HG03196 (cell line): ENCODE data around the gene TNNI3K.

Experiments used
- ATAC-seq: cut with Tn5 transposase; IDR thresholded peaks from one replicate; pipeline ENCODE4 v1.9.1; 2021; ENCODE audit not compliant: unreplicated experiment

Gene TNNI3K

DNA sequence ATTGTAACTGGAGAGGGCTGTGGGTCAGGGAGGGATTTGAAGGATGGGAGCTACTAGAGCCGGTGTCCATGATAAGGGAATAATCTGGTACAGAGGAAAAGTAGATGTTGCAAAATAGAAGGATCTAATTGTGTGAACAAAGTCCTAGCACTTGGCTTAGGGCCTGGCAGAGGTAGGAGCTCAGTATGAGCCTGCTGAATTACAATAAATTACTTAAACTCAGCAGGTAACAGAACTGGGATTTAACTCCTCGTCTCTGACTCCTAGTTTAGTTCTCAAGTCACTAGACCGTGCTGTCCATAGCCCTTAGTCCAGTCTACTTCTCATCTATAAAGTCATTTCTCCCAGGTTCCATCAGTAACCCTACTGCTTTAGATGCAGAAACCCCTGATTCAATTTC lies 157.0 kb downstream of the TNNI3K start:
- no peak for ATAC-seq

DNA sequence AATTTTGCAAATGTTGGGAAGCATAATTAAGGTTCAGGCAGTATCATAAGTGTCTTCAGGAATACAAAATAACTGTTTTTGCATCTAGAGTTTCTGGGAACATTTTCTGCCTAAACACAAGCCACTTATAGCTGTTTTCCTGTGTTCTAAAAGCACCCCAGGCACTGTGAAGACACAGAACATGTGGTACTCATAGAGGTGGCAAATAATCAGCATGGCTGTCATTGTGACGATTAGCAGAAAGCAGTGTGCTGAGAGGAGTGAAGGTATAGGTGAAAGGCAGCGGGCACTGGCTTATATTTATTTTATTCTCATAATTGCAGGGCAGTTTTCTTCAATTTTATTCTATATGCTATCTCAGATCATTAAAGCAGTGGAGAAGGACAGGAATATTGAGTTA lies 157.7 kb downstream of the TNNI3K start:
- ATAC-seq: no peak

DNA sequence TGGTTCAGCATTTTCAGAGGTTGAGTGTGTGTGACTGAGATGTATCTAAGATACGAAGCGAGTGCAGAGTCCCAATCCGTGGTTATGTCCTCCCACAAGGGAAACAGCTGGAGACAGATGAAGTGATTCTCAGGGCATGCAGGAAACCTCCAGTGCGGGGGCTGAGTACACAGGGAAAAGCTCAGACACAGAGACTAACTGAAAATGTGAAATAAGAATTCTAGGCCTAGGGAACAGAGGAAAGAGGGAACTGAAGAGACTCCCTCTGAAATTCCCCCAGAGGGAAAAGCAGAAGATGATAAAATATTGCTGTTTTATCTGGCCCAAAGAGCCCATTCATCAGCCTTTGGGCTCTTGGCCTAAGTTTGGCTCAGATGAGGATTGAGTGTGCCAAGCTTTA lies 160.4 kb downstream of the TNNI3K start:
- ATAC-seq: no peak

DNA sequence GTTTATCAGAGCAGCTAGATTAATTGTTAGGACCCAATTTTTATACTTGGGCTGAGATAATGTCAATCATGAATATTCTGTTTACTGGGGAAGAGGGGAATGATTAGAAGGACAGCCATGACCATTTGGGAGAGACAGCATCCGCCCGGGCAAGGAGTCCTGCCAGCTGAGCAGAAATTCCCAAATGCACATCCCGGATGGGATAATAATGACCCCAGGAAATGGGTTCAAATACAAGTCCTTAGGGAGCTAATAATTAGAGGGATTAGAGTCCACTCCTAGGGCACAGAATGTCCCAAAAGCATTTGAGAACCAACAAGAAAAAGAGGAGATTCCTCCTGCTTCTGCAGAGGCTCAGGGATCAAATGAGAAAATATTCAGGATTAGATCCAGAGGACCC lies 161.3 kb downstream of the TNNI3K start:
- ATAC-seq: no peak

DNA sequence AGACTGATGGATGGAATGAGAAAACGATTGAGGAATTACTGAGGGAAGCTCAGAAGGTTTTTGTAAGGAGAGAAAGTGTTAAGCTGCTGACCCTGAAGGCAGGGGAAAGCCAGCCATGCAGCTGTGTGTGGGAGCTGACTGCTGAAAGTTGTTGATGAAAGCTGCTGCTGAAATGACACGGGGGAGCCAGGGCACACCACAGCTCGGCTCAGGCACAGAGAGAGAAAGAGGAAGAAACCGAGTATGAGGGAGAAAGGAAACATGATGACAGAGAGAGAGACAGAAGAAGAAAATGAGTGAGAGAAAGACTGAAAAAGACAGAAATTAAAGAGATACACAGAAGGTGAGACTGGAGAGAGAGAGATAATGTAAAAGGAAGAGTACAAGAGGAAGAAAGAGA lies 161.7 kb downstream of the TNNI3K start:
- no peak for ATAC-seq

DNA sequence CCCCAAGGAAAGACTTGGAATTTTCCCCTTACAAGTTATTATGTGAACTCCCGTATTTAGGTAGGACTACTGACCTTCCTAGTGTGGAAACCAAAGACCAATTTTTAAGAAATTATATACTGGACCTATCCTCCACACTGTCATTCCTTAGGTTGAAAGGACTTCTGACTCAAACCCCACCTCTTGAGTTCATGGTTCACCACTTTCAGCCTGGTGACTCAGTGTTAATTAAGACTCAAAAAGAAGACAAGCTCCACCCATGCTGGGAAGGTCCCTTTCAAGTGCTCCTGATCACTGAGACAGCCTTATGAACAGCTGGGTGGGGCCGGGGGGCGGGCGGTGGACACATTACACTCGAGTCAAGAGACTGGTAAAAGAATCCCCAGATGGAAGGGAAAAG lies 164.1 kb downstream of the TNNI3K start:
- peak; percentile 87 for ATAC-seq

DNA sequence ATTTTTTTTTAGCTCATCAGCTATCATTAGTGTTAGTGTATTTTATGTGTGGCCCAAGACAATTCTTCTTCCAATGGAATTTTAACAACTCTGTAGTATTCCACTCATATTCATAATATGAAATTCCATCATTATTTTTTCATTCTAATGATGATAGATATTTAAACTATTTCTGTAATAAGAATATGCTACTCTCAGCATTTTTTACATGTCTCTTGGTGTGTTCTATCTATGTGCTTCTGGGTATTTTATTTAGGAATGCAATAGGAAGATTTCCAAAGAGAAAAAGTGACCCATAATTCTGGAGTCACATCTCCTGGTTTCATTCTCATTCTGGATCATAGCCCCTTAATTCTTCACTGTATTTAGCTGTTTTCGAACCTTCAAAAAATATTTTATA lies 167.7 kb downstream of the TNNI3K start:
- no peak for ATAC-seq

DNA sequence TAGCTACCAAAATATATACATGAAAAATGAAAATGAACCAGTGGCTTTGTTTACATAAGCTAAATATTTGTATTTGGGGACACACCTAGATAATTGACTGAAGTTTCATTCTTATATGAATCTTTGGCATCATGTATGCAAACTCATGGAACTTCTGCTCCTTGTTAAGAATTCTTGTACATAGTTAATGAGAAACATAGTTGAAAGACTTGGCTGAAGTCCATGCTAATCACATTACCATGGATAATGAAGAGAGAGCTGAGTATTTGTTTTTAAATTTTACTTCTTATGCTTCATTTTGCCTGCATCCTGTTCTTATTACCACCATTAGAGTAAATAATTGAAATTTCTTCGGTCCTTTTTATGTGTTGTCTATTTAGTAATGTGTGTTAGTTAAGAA lies 168.4 kb downstream of the TNNI3K start:
- ATAC-seq: no peak

DNA sequence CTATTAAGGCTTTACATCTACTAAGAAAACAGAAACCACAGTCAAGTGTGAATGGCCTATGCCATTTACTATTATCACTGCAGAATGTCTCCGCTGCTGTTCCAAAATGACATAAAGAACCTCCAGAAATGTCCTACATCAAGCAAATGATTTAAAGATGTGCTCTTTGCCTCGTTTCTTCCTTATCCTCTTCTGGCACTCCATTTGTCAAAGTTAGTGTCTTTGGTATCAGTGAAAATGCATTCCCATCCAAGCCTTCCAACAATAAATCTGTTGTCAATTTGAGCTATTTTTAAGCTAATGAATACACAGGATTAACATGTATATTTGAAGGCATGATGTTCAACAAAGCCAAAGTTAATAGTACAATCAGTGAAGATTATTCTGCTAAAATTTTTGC lies 171.6 kb downstream of the TNNI3K start:
- ATAC-seq: no peak

DNA sequence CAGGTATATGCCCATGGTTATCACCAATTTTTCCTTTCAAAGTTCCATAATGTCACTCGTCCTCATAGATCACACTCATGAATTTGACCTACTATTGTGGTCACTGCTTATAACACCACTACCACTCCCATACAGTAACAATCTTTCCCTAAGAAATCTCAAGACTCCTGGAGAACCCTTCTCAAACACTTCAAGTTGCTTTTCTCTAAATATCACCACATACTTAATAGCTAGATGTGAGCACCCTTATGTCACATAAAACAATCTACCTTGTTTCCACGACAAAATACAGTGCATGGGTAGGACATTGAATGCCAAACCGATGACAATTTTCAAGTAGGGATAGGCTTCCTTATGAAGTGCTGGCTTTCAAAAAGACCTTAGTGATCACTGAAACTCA lies 172.7 kb downstream of the TNNI3K start:
- ATAC-seq: no peak

DNA sequence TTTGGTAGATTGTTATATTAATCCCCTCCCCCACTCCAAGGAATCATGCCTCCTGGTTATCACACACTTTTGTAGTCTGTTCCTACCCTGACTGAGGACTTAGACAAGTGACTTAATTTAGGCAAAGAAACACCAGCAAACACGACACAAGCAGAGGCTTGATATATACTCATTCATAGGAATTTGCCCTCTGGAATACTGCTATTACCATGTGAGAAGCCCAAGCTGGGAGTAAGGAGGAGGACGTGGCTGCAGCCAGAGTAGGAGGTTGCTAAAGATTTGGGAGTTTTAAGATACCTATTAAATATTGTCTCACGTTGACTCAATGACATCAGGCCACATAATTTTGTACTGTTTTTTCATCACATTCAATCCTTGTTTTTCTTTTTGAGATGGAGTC lies 177.1 kb downstream of the TNNI3K start:
- ATAC-seq: no peak

DNA sequence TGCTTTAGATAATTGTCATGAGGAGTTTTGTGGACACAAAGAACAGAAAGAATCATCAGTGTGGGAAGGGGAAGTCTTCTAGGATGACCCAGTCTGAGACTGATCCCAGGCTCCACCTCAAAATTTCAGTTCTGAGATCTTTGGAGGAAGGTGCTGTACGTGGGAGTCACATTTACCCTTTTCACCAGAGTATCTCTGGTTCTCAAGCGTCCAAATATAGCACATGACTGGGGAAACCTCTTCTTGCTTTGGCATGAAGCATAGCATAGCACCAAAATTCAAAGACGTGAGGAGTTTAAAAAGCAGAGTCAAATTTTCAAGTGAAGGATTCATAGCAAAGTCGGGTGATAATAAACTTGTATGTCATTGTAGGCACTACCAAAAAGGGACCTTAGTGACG lies 180.7 kb downstream of the TNNI3K start:
- no peak for ATAC-seq

DNA sequence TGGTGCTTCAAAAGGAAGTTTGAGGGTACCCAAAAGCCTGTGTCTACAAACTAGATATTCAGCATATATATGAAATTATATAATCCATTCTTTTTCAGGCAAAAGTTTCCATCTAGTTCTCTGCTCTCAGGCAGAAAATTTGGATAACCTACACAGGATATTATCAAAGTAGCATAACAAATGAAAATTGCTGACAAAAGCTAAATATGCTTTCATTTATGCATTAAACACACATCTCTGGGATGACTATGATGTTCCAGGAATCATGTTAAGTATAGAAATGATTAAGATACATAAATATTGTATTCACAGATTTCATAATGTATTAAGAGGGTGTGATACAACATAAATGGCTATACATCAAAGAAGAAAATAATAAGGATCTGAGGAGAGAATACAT lies 184.4 kb downstream of the TNNI3K start:
- ATAC-seq: no peak

DNA sequence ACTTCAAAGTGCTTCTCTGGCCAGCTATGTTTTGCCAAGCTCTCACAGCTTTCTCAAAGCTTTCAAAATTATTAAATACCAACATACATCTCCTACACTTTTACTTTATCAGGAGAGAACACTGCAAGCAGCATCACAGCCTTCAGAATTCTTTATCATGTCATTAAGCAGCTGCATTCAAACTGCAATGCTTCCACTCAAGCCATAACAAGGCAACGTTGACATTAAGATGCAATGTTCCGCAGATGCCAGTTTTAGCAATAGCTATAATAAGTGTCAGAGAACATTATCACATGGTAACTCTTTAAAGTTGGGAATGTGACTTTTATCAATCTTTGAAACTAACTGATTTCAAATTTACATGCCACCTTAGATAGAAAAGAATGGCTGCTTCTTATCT lies 185.3 kb downstream of the TNNI3K start:
- no peak for ATAC-seq

DNA sequence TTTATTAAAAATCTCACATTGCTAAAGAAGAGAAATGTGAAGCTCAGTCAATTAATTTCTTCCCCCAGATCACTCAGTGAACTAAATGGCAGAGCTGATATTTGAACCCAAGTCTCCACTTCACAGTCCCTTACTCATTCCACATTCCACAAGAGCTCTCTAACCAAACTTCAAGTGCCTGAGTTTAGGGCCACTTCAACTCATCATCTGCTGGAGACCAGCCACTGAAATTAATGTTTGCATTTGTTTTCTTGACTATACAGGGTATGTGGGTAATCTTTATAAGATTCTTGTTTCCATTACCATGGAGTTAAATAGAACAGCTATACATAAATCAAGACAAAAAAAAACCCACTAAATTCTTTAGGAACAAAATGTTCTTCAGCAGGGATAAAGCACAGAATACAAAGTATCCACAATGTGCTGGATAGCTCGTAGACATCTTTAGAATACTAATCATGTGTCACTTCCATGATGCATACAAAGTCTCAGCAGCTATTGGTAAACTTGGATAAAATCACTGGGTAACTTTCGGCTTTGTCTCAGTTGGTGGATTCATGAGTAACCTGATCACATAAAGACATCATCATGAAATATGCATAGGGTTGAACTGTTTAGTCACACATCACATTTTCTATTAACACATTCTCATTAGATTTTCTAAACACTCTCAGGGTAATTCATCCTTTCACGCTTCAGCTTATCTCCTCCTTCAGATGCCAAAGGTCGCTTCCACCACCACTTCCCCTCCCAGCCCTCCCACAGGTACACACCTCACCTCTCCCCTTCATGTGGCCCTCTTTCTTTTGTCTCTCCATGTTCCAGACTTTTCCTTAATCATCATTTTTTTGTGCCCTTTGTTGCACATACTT lies 187.5 kb downstream of the TNNI3K start:
- ATAC-seq: no peak

DNA sequence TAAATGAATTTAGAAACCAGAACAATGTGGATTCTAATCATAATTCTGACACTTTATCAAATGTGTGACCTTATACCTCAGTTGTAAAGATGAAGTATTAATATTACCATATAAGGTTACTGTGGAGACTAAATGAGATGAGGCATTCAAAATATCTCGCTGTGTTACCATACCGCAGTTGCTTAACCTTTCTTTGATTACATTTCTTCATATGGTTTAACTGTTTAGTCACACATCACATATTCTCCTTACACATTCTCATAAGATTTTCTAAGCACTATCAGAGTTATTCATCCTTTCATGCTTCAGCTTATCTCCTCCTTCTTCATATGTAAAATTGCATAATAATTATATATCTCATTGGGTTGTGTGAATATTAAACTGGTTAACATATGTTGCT lies 188.3 kb downstream of the TNNI3K start:
- ATAC-seq: no peak

DNA sequence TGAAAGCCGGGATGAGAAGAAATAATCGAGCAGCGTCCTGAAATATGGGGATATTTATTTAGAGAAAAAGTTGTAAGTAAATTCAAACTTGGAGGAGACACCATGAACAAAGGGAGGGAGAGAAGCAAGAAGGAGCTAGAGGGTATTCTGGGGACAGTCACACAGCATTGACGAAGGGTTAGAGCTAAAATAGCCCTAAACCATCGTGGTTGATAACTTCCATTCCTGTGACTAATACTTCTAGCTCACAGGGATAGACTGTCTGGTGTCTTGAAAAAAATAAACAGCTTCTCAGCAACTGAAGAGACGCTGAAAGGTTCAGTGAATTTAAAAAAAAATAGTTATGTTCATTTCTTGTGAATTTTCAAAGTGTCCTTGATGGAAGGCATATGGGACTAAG lies 190.5 kb downstream of the TNNI3K start:
- ATAC-seq: no peak

DNA sequence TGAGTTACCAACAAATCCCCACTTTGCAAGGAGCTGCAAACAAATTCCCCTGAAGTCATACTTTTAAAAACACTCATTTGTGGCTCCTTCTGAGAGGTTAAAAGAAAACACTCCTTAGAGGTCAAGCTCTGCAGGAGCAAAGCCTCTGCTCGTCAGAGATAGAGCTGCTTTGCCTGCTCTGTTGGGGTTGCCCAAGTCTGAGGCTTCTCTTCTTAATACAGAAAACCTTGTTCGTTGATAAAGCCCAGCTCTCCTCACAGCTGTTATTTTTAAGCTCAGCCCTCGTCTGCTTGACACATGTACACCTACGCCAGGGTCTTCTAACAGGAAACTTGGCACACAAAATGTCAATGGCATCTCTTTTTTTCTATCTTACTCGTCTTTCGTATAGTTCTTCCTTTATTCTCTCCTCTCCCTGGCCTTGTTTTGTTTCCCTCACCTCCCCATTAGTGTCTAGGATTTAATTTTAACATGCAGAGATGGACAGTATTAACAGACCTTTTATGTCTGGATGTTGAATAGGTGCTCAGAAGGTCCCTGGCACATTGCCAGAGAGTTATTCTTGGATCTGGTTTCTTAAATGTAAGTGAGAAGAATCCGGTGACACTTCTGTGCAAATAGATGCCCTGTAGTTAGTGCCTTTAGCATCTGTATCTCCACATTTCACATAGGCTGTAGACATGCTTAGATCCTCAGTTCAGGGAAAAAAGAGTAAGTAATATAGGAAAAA lies 191.2 kb downstream of the TNNI3K start:
- no peak for ATAC-seq

DNA sequence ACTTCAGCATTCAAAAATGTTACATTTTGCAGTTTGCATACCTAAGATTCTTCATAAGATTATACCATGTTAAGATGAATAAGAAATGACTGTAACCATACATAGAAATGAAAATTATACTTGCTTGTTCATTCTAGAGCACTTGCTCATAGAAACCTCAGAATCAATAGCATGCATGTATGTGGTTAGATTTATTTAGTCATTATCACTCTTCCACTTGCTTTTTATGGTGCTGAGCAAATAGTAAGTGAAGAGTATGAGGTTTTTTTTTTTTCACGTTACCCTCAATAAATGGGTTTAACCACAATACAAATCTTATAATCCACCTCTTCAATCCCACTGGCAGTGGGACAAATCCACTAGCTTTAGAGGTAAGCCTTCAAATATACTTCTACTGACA lies 192.5 kb downstream of the TNNI3K start:
- ATAC-seq: no peak

DNA sequence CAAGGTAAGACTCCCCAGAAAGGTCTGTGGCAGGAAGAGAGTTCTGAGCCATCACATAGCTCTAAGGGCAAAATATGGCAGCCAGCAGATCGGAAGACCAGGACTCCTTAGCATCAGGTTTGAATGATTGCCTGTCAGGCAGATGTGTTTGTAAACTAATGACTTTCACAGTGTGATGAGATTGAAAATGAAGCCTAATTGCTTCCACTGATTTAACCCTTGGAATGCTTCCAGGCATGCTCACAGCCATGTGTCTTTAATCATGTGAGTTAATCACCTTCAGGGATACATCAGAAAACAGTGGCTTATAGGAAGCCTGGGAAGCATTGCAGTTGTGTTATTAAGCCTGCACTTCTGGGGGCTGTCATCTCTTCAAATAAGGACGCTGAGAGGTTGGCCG lies 194.4 kb downstream of the TNNI3K start:
- no peak for ATAC-seq

DNA sequence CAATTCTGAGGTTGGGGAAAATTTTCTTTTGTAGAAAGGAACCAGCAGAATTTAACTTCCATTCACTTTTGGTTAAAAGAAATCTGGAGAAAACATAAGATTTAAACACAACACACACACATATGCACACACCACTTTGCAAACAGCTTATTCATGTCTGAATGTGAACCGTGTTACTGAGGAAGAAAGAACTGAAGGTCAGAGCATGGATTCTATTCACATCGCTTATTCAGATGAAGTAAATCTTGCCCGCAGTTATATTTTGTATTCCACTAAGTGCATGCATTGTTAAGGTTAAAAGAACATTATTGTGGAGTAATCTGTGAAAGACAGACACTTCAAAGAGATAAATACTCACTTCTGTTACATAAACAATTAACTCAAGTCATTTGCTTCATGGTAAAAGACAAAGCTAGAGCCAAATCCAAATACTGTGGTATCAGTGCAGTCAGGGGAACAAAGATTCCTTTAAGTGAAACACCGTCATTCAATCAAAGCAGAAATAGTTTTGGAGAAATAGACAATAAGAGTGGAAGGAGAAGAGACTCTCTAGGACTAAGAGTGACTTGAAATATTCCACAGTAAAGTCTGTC lies 195.3 kb downstream of the TNNI3K start:
- ATAC-seq: no peak

DNA sequence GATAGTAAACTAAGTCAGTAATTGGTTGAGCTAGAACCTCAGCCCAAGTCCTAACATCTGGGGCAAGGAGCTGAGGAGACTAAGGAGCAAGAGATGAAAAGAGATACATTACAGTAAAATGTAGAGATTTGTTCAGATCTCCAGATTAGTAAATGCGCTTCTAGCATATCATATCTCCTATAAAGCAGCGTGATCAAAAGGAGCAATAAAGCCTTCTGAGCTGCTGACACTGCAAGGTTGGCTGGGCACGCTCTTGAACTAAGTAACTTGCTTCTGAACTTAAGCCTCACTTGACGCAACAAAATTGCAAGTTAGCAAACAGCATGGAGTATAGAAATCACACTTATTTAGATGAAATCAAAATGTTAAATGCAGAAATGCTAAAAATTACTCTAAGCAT lies 196.3 kb downstream of the TNNI3K start:
- no peak for ATAC-seq
